Sigmoid colon (tissue), 3 donors: Measurements from ENCODE around the gene PDE11A.

ENCODE experiments used
- CTCF ChIP-seq, 4 experiments: fragments of 450-650 bp in 3 of 4; fragments of 200-600 bp in 1 of 4; IDR thresholded peaks; one replicate each; pipeline ENCODE4 v1.5.1; 2016 to 2019; ENCODE audit warnings: antibody characterized with exemption in 4 of 4, mild to moderate bottlenecking in 3 of 4, moderate library complexity in 2 of 4
- POLR2A ChIP-seq, 2 donors: fragments of 450-650 bp; IDR thresholded peaks; one replicate each; pipeline ENCODE4 v1.6.1; 2016; ENCODE audit warnings: antibody characterized with exemption in 2 of 2, mild to moderate bottlenecking in 2 of 2, moderate library complexity in 2 of 2

- TF ChIP-seq POLR2A (IDR thresholded peaks at IDR 0.05) (no peak), CTCF (IDR thresholded peaks at IDR 0.05) (no peak)
Observed at GRCh38 chr2:177616066-177616465, 456.5 kb downstream of the PDE11A start.
